T1000 (cell line): Measurements from ENCODE around the gene JCAD.

Experiments
- DNase-seq: peaks from one replicate; lab custom pipeline; 2025; ENCODE audit warnings: mixed read lengths; lab: John Stamatoyannopoulos, UW

The JCAD gene

GRCh38 chr10:30074090-30074489, 14.7 kb upstream of the JCAD start:
- DNase-seq: no peak

GRCh38 chr10:30073767-30074060, 14.3 kb upstream of the JCAD start:
- DNase-seq: no peak

GRCh38 chr10:30073045-30073766, 13.8 kb upstream of the JCAD start:
- DNase-seq: no peak

GRCh38 chr10:30072068-30072467, 12.7 kb upstream of the JCAD start:
- DNase-seq: no peak

GRCh38 chr10:30070001-30070685, 10.8 kb upstream of the JCAD start:
- no peak for DNase-seq

GRCh38 chr10:30068492-30069223, 9.3 kb upstream of the JCAD start:
- no peak for DNase-seq

- no peak for DNase-seq
Observed at GRCh38 chr10:30063099-30063498, 3.7 kb upstream of the JCAD start.

GRCh38 chr10:30062582-30062981, 3.2 kb upstream of the JCAD start:
- no peak for DNase-seq

GRCh38 chr10:30062090-30062489, 2.7 kb upstream of the JCAD start:
- DNase-seq: no peak

- DNase-seq: no peak
Observed at GRCh38 chr10:30058570-30059132, 735 bp downstream of the JCAD start.

- DNase-seq: no peak
Observed at GRCh38 chr10:30057894-30058556, 1.4 kb downstream of the JCAD start.

- DNase-seq: no peak
Observed at GRCh38 chr10:30057421-30057841, 2.0 kb downstream of the JCAD start.

- DNase-seq: no peak
Observed at GRCh38 chr10:30056767-30057355, 2.5 kb downstream of the JCAD start.

- DNase-seq: no peak
Observed at GRCh38 chr10:30056281-30056680, 3.1 kb downstream of the JCAD start.

GRCh38 chr10:30055226-30055662, 4.1 kb downstream of the JCAD start:
- DNase-seq: no peak

- no peak for DNase-seq
Observed at GRCh38 chr10:30052062-30052461, 7.3 kb downstream of the JCAD start.

GRCh38 chr10:30051220-30051619, 8.2 kb downstream of the JCAD start:
- no peak for DNase-seq

GRCh38 chr10:30050411-30050810, 9.0 kb downstream of the JCAD start:
- DNase-seq: no peak

- no peak for DNase-seq
Observed at GRCh38 chr10:30048768-30049517, 10.4 kb downstream of the JCAD start.

- DNase-seq: no peak
Observed at GRCh38 chr10:30047924-30048531, 11.4 kb downstream of the JCAD start.

GRCh38 chr10:30047430-30047829, 12.0 kb downstream of the JCAD start:
- no peak for DNase-seq
